DND-41 (cell line): Measurements from ENCODE around the gene TMEM138.
"Not testable (repeated sequence)": the region's sequence is repeated elsewhere in the genome, so short reads cannot be mapped to it uniquely, and the experiment has no call there.

Experiments used
- ATAC-seq: fragments of 200-7000 bp; cut with Tn5 transposase; 3 replicates; pipeline ENCODE4 v1.9.1; 2021; ENCODE audit warnings: low read depth; ENCODE audit not compliant: insufficient read depth
- DNase-seq: peaks from one replicate; pipeline ENCODE4 v3.0.0-alpha.2; 2020
- H2AFZ ChIP-seq: 2 replicates; pipeline ENCODE4 v1.6.0; 2012; ENCODE audit warnings: low read depth, low read length
- H3K27ac ChIP-seq: 2 replicates; pipeline ENCODE4 v1.5.1; 2012; ENCODE audit warnings: low read length, inconsistent platforms
- H3K27me3 ChIP-seq: fragments of 200-600 bp; sonication (generic); 2 replicates; pipeline ENCODE4 v1.6.0; 2012; ENCODE audit warnings: low read length, mild to moderate bottlenecking, inconsistent platforms; ENCODE audit not compliant: insufficient read depth, poor library complexity
- H3K36me3 ChIP-seq: 2 replicates; pipeline ENCODE4 v1.5.1; 2012; ENCODE audit warnings: low read length, inconsistent platforms; ENCODE audit not compliant: insufficient read depth
- H3K4me1 ChIP-seq: 2 replicates; pipeline ENCODE4 v1.5.1; 2012; ENCODE audit warnings: mild to moderate bottlenecking, low read length; ENCODE audit not compliant: insufficient read depth
- H3K4me2 ChIP-seq: 2 replicates; pipeline ENCODE4 v1.6.0; 2012; ENCODE audit warnings: mild to moderate bottlenecking, moderate library complexity, low read length, inconsistent platforms; ENCODE audit not compliant: insufficient read depth
- H3K4me3 ChIP-seq, 2 experiments: fragments of 200-600 bp in 1 of 2; shearing (Covaris generic) in 1 of 2; 2 replicates each; pipeline ENCODE4 v1.5.1; 2012 to 2016; ENCODE audit warnings: inconsistent platforms in 2 of 2, low read length in 2 of 2, mild to moderate bottlenecking in 2 of 2, low read depth in 1 of 2, moderate library complexity in 1 of 2
- H3K79me2 ChIP-seq: 2 replicates; pipeline ENCODE4 v1.6.0; 2012; ENCODE audit warnings: low read length, inconsistent platforms; ENCODE audit not compliant: insufficient read depth
- H3K9ac ChIP-seq: 2 replicates; pipeline ENCODE4 v1.6.0; 2012; ENCODE audit warnings: low read depth, mild to moderate bottlenecking, inconsistent platforms, low read length, moderate library complexity
- H3K9me3 ChIP-seq: 2 replicates; pipeline ENCODE4 v1.5.1; 2012; ENCODE audit warnings: low read length, moderate library complexity, mild to moderate bottlenecking, inconsistent platforms; ENCODE audit not compliant: insufficient read depth, severe bottlenecking
- H4K20me1 ChIP-seq: 2 replicates; pipeline ENCODE4 v1.6.0; 2012; ENCODE audit warnings: low read length; ENCODE audit not compliant: insufficient read depth
- EZH2 ChIP-seq: IDR thresholded peaks from 3 replicates; pipeline ENCODE4 v1.6.1; 2012; ENCODE audit warnings: borderline replicate concordance, low read depth, mild to moderate bottlenecking, moderate library complexity, low read length, inconsistent platforms; ENCODE audit not compliant: severe bottlenecking
- TF ChIP-seq, protein P1 (sequence below): IDR thresholded peaks from 2 replicates; pipeline ENCODE4 v1.5.1; 2012; ENCODE audit warnings: borderline replicate concordance, low read length, moderate library complexity, mild to moderate bottlenecking; ENCODE audit not compliant: poor library complexity, severe bottlenecking; ENCODE audit errors: extremely low read depth

Gene TMEM138

GRCh38 chr11:61380884-61381283 is 18.7 kb downstream of the TMEM138 start:
- Histone ChIP-seq H4K20me1 (no peaks in the 10 kb centered on the region), H3K4me1 (no peaks in the 10 kb centered on the region), H3K4me2 (no peak overlapping the region), H3K9me3 (no peaks in the 10 kb centered on the region), H3K79me2 (no peaks in the 10 kb centered on the region), H2AFZ (no peak overlapping the region), H3K4me3 (no peak overlapping the region), H3K27me3 (no peaks in the 10 kb centered on the region), H3K9ac (no peak overlapping the region), H3K27ac (no peak overlapping the region), H3K36me3 (peaks cover under 1% of the 10 kb centered on the region; the same call in 1 of the 2 replicates)
- ATAC-seq (no peak), DNase-seq (no peak)
- no peak for TF ChIP-seq EZH2
- TF ChIP-seq, protein P1, sequence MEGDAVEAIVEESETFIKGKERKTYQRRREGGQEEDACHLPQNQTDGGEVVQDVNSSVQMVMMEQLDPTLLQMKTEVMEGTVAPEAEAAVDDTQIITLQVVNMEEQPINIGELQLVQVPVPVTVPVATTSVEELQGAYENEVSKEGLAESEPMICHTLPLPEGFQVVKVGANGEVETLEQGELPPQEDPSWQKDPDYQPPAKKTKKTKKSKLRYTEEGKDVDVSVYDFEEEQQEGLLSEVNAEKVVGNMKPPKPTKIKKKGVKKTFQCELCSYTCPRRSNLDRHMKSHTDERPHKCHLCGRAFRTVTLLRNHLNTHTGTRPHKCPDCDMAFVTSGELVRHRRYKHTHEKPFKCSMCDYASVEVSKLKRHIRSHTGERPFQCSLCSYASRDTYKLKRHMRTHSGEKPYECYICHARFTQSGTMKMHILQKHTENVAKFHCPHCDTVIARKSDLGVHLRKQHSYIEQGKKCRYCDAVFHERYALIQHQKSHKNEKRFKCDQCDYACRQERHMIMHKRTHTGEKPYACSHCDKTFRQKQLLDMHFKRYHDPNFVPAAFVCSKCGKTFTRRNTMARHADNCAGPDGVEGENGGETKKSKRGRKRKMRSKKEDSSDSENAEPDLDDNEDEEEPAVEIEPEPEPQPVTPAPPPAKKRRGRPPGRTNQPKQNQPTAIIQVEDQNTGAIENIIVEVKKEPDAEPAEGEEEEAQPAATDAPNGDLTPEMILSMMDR: no peak

GRCh38 chr11:61383859-61384258 is 21.7 kb downstream of the TMEM138 start:
- not testable (repeated sequence) for H3K27me3 ChIP-seq, H2AFZ ChIP-seq, H4K20me1 ChIP-seq, H3K27ac ChIP-seq, H3K79me2 ChIP-seq, ATAC-seq, H3K4me2 ChIP-seq, H3K4me3 ChIP-seq, H3K36me3 ChIP-seq, DNase-seq, H3K9ac ChIP-seq, H3K9me3 ChIP-seq, H3K4me1 ChIP-seq

- no peaks in the 10 kb centered on the region for H3K27me3 ChIP-seq
- no peak for ATAC-seq
- H3K9me3 ChIP-seq: no peaks in the 10 kb centered on the region
- H4K20me1 ChIP-seq: no peaks in the 10 kb centered on the region
- TF ChIP-seq, protein P1: no peak
- TF ChIP-seq EZH2: no peak
- no peak overlapping the region for H3K9ac ChIP-seq
- no peak overlapping the region for H3K27ac ChIP-seq
- no peak overlapping the region for H3K4me3 ChIP-seq
- H3K79me2 ChIP-seq: no peaks in the 10 kb centered on the region
- DNase-seq: no peak
- H3K4me2 ChIP-seq: no peak overlapping the region
- no peak overlapping the region for H2AFZ ChIP-seq
- H3K36me3 ChIP-seq: no peaks in the 10 kb centered on the region
- H3K4me1 ChIP-seq: no peaks in the 10 kb centered on the region
Measured at GRCh38 chr11:61384271-61385242, 22.4 kb downstream of the TMEM138 start.

DNA sequence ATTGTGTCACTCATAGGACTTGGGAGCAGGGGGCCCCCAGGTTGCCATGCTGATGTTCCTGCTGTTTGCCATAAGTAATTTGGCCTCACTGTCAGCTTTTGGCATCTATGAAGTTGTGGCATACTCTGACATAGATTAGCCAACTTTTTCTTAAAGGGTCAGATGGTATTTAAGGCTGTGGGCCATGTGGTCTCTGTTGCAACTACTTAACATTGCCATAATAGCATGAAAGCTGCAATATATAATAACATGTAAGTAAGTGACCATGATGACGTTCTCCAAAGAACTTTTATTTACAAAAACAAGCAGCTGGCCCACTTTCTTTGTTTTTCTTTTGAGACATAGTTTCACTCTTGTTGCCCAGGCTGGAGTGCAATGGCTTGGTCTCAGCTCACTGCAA is 28.0 kb downstream of the TMEM138 start:
- ATAC-seq (no peak), DNase-seq (no peak)
- Histone ChIP-seq H3K4me1 (no peaks in the 10 kb centered on the region), H3K79me2 (no peaks in the 10 kb centered on the region), H4K20me1 (no peaks in the 10 kb centered on the region), H3K27ac (no peak overlapping the region), H3K4me3 (no peak overlapping the region), H2AFZ (no peak overlapping the region), H3K9ac (no peak overlapping the region), H3K36me3 (no peaks in the 10 kb centered on the region), H3K27me3 (peaks cover 3% of the 10 kb centered on the region), H3K9me3 (no peaks in the 10 kb centered on the region), H3K4me2 (no peak overlapping the region)
- no peak for TF ChIP-seq EZH2
- TF ChIP-seq, protein P1: no peak
